ENCODE measurements around the gene ELL2. TPM values are rescaled to one million over a fixed set of nuclear protein-coding genes. Genes with fewer than 3 reads are reported as not detected.
"Not testable (repeated sequence)": the region's sequence is repeated elsewhere in the genome, so short reads cannot be mapped to it uniquely, and the experiment has no call there.

The ELL2 gene
- total RNA-seq, 1 donor from 2014 or later = 118 TPM

GRCh38 chr5:95852567-95852966, 109.1 kb downstream of the ELL2 start:
- no peak for FAIRE-seq

DNA sequence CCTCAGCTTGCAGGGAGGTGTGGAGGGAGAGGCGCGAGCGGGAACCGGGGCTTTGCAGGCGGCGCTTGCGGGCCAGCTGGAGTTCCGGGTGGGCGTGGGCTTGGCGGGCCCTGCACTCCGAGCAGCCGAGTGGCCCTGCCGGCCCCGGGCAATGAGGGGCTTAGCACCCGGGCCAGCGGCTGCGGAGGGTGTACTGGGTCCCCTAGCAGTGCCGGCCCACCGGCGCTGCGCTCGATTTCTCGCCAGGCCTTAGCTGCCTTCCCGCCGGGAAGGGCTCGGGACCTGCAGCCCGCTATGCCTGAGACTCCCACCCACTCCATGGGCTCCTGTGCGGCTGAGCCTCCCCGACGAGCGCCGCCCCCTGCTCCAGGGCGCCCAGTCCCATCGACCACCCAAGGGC, 110.5 kb downstream of the ELL2 start:
- H3K79me2 ChIP-seq (ENCODE audit: insufficient read depth, low read length); H3K27me3 Mint-ChIP-seq (ENCODE audit: low read depth, unreplicated experiment); DNase-seq (ENCODE audit: low read depth); H3K9me3 Mint-ChIP-seq (ENCODE audit: unreplicated experiment); H3K36me3 Mint-ChIP-seq (ENCODE audit: low read depth, unreplicated experiment); H3K27me3 ChIP-seq (ENCODE audit: insufficient read depth, low read length); H3K4me3 Mint-ChIP-seq (ENCODE audit: unreplicated experiment); H3K4me1 Mint-ChIP-seq (ENCODE audit: low read depth, unreplicated experiment); H4K20me1 ChIP-seq (ENCODE audit: insufficient read depth, low read length); H3K9ac ChIP-seq (ENCODE audit: low read length); H3K9me3 ChIP-seq (ENCODE audit: insufficient read depth, low read depth, low read length); H3K4me3 ChIP-seq (ENCODE audit: insufficient read depth, low read depth, low read length); H3K4me2 ChIP-seq (ENCODE audit: low read length); H3K27ac Mint-ChIP-seq (ENCODE audit: unreplicated experiment); H2AFZ ChIP-seq (ENCODE audit: low read depth, low read length); FAIRE-seq; H3K27ac ChIP-seq (ENCODE audit: low read depth, low read length); H3K36me3 ChIP-seq (ENCODE audit: insufficient read depth, low read length); H3K4me1 ChIP-seq (ENCODE audit: insufficient read depth, low read length): not testable (repeated sequence)

More at GRCh38 chr5:95852567-95852966, 109.1 kb downstream of the ELL2 start:
- no peaks in the 10 kb centered on the region for H4K20me1 ChIP-seq (ENCODE audit: insufficient read depth, low read length)
- no peak overlapping the region for H3K27ac Mint-ChIP-seq (ENCODE audit: unreplicated experiment)
- H3K4me3 ChIP-seq (ENCODE audit: insufficient read depth, low read depth, low read length) = no peak overlapping the region
- peaks cover 8% of the 10 kb centered on the region for H3K4me1 Mint-ChIP-seq (ENCODE audit: low read depth, unreplicated experiment)
- no peak overlapping the region for H3K9ac ChIP-seq (ENCODE audit: low read length)
- no peak overlapping the region for H3K27ac ChIP-seq (ENCODE audit: low read depth, low read length)
- H2AFZ ChIP-seq (ENCODE audit: low read depth, low read length) = no peak overlapping the region
- H3K4me3 Mint-ChIP-seq (ENCODE audit: unreplicated experiment) = no peak overlapping the region
- peaks cover 6% of the 10 kb centered on the region for H3K4me1 ChIP-seq (ENCODE audit: insufficient read depth, low read length)
- no peaks in the 10 kb centered on the region for H3K27me3 Mint-ChIP-seq (ENCODE audit: low read depth, unreplicated experiment)
- H3K9me3 ChIP-seq (ENCODE audit: insufficient read depth, low read depth, low read length) = no peaks in the 10 kb centered on the region
- no peak for DNase-seq (ENCODE audit: low read depth)
- H3K27me3 ChIP-seq (ENCODE audit: insufficient read depth, low read length) = no peaks in the 10 kb centered on the region
- H3K4me2 ChIP-seq (ENCODE audit: low read length) = no peak overlapping the region
- no peaks in the 10 kb centered on the region for H3K9me3 Mint-ChIP-seq (ENCODE audit: unreplicated experiment)
- TF ChIP-seq EZH2 (IDR thresholded peaks at IDR 0.05; ENCODE audit: insufficient read depth, low read length) = no peak
- TF ChIP-seq, protein P1, sequence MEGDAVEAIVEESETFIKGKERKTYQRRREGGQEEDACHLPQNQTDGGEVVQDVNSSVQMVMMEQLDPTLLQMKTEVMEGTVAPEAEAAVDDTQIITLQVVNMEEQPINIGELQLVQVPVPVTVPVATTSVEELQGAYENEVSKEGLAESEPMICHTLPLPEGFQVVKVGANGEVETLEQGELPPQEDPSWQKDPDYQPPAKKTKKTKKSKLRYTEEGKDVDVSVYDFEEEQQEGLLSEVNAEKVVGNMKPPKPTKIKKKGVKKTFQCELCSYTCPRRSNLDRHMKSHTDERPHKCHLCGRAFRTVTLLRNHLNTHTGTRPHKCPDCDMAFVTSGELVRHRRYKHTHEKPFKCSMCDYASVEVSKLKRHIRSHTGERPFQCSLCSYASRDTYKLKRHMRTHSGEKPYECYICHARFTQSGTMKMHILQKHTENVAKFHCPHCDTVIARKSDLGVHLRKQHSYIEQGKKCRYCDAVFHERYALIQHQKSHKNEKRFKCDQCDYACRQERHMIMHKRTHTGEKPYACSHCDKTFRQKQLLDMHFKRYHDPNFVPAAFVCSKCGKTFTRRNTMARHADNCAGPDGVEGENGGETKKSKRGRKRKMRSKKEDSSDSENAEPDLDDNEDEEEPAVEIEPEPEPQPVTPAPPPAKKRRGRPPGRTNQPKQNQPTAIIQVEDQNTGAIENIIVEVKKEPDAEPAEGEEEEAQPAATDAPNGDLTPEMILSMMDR (IDR thresholded peaks at IDR 0.05; ENCODE audit: insufficient read depth, low read depth, low read length) = no peak
- no peaks in the 10 kb centered on the region for H3K36me3 ChIP-seq (ENCODE audit: insufficient read depth, low read length)
- no peaks in the 10 kb centered on the region for H3K79me2 ChIP-seq (ENCODE audit: insufficient read depth, low read length)
- H3K36me3 Mint-ChIP-seq (ENCODE audit: low read depth, unreplicated experiment) = peaks cover 3% of the 10 kb centered on the region

DNA sequence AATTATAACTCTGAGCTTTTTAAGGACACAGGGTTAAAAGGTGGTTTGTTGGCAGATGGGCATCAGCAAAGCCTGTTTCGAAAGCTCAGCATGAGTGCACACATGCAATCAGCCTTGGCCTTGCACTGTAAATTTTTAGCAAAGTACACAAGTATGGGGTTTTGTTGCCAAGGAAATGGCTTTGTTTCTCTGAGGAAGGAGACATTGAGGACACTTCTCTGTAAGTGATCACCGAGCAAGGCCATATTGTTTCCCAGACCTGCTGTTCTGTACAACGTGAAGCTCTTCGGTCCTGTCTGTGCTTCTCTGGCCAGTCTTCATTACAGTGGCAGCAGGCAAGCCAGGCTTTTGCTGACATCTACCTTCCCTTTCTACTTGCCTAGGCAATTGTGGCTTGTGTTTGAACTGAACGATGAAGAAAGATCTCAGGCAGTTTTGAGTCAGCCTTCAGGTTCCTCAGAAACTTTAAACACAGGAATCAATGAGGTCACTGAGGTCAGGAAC, 111.2 kb downstream of the ELL2 start:
- H3K9ac ChIP-seq (ENCODE audit: low read length) = no peak overlapping the region
- DNase-seq (ENCODE audit: low read depth) (no peak), FAIRE-seq (no peak)
- H3K79me2 ChIP-seq (ENCODE audit: insufficient read depth, low read length) = no peaks in the 10 kb centered on the region
- Mint-ChIP-seq H3K27me3 (ENCODE audit: low read depth, unreplicated experiment) (no peaks in the 10 kb centered on the region), H3K36me3 (ENCODE audit: low read depth, unreplicated experiment) (peaks cover 3% of the 10 kb centered on the region), H3K27ac (ENCODE audit: unreplicated experiment) (no peak overlapping the region), H3K4me3 (ENCODE audit: unreplicated experiment) (no peak overlapping the region), H3K4me1 (ENCODE audit: low read depth, unreplicated experiment) (no peaks in the 10 kb centered on the region), H3K9me3 (ENCODE audit: unreplicated experiment) (no peaks in the 10 kb centered on the region)
- no peak overlapping the region for H2AFZ ChIP-seq (ENCODE audit: low read depth, low read length)
- no peaks in the 10 kb centered on the region for H3K9me3 ChIP-seq (ENCODE audit: insufficient read depth, low read depth, low read length)
- no peak overlapping the region for H3K4me3 ChIP-seq (ENCODE audit: insufficient read depth, low read depth, low read length)
- H3K27me3 ChIP-seq (ENCODE audit: insufficient read depth, low read length) = no peaks in the 10 kb centered on the region
- H3K27ac ChIP-seq (ENCODE audit: low read depth, low read length) = no peak overlapping the region
- H3K4me2 ChIP-seq (ENCODE audit: low read length) = no peak overlapping the region
- no peaks in the 10 kb centered on the region for H3K36me3 ChIP-seq (ENCODE audit: insufficient read depth, low read length)
- H3K4me1 ChIP-seq (ENCODE audit: insufficient read depth, low read length) = no peaks in the 10 kb centered on the region
- no peak for TF ChIP-seq EZH2 (IDR thresholded peaks at IDR 0.05; ENCODE audit: insufficient read depth, low read length)
- TF ChIP-seq, protein P1 (IDR thresholded peaks at IDR 0.05; ENCODE audit: insufficient read depth, low read depth, low read length) = no peak
- no peaks in the 10 kb centered on the region for H4K20me1 ChIP-seq (ENCODE audit: insufficient read depth, low read length)

All from astrocyte (in vitro differentiated cells and primary cell).